OCI-LY3 (cell line): ENCODE data around the gene ARAP1.

ENCODE experiments used
- H2AFZ ChIP-seq: fragments of 200-600, 300-600 bp; shearing (Covaris generic); 2 replicates; pipeline ENCODE4 v1.6.0; 2014; ENCODE audit warnings: antibody characterized with exemption, low read depth, low read length
- H3K27ac ChIP-seq: fragments of 200-600, 300-600 bp; sonication (generic); 2 replicates; pipeline ENCODE4 v1.5.1; 2014; ENCODE audit warnings: mild to moderate bottlenecking, low read length, moderate library complexity, mixed read lengths
- H3K27me3 ChIP-seq: fragments of 200-600, 300-600 bp; sonication (generic); 2 replicates; pipeline ENCODE4 v1.6.1; 2014; ENCODE audit warnings: low read depth, low read length, mixed read lengths
- H3K36me3 ChIP-seq: fragments of 200-600, 300-600 bp; sonication (generic); replicated peaks from 2 replicates; pipeline ENCODE3; 2014; ENCODE audit warnings: low read depth, low read length, mixed read lengths
- H3K4me1 ChIP-seq: fragments of 300-600, 200-600 bp; sonication (generic); 2 replicates; pipeline ENCODE4 v1.6.1; 2014; ENCODE audit warnings: low read length, mixed read lengths
- H3K4me2 ChIP-seq: fragments of 200-600, 300-600 bp; sonication (generic); 2 replicates; pipeline ENCODE4 v1.6.1; 2014; ENCODE audit warnings: low read length, mixed read lengths
- H3K4me3 ChIP-seq: fragments of 300-600, 200-600 bp; sonication (generic); 2 replicates; pipeline ENCODE4 v1.5.1; 2014; ENCODE audit warnings: antibody characterized with exemption, mild to moderate bottlenecking, low read length, moderate library complexity
- H3K79me2 ChIP-seq: fragments of 300-600, 200-600 bp; shearing (Covaris generic); 2 replicates; pipeline ENCODE4 v1.6.1; 2014; ENCODE audit warnings: mild to moderate bottlenecking, low read length, mixed read lengths
- H3K9ac ChIP-seq: fragments of 300-600, 200-600 bp; shearing (Covaris generic); 2 replicates; pipeline ENCODE4 v1.6.0; 2014; ENCODE audit warnings: mild to moderate bottlenecking, low read length, moderate library complexity
- H3K9me3 ChIP-seq: fragments of 200-600, 300-600 bp; shearing (Covaris generic); 2 replicates; pipeline ENCODE4 v1.6.1; 2014; ENCODE audit warnings: low read length, mixed read lengths; ENCODE audit not compliant: insufficient read depth
- H4K20me1 ChIP-seq: fragments of 200-600, 300-600 bp; sonication (generic); 2 replicates; pipeline ENCODE4 v1.6.1; 2016; ENCODE audit warnings: low read length, mixed read lengths; ENCODE audit not compliant: insufficient read depth
- EZH2phosphoT487 ChIP-seq: fragments of 200-600 bp; shearing (Covaris generic); IDR thresholded peaks from 2 replicates; pipeline ENCODE4 v1.6.1; 2018; ENCODE audit warnings: antibody characterized with exemption, mixed run types, low read depth
- TF ChIP-seq, protein P1 (sequence below): fragments of 200-600, 300-600 bp; sonication (generic); IDR thresholded peaks from 2 replicates; pipeline ENCODE4 v1.5.1; 2014; ENCODE audit warnings: antibody characterized with exemption, low read length, low read depth

The ARAP1 gene

DNA sequence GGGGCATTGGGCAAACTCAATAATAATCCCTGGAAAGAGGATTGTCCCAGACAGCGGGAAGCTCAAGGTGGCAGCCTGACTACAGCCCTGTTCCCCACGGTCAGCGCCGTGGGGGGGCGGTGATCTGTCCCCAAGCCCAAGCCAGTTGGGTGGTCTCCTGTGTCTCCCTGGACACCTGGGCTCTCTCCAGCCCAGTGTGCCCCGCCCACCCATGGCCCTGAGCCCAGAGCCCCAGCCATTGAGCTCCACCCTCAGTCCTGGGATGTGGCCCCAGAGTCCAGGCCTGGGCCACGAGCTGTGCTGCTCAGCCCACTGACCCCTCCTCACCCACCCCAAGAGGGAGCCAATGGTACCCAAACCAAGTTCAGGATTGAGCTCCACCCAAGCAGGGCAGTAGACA, 50.1 kb downstream of the ARAP1 start:
- H3K4me1 ChIP-seq: peaks cover 23% of the 10 kb centered on the region
- no peak overlapping the region for H3K27ac ChIP-seq
- H4K20me1 ChIP-seq: peaks cover 48% of the 10 kb centered on the region
- H3K27me3 ChIP-seq: no peaks in the 10 kb centered on the region
- H3K79me2 ChIP-seq: no peaks in the 10 kb centered on the region
- H3K9ac ChIP-seq: no peak overlapping the region
- H3K4me3 ChIP-seq: no peak overlapping the region
- no peak overlapping the region for H3K4me2 ChIP-seq
- H2AFZ ChIP-seq: no peak overlapping the region
- H3K36me3 ChIP-seq: peaks cover 75% of the 10 kb centered on the region
- H3K9me3 ChIP-seq: no peaks in the 10 kb centered on the region
- TF ChIP-seq EZH2phosphoT487: no peak
- TF ChIP-seq, protein P1, sequence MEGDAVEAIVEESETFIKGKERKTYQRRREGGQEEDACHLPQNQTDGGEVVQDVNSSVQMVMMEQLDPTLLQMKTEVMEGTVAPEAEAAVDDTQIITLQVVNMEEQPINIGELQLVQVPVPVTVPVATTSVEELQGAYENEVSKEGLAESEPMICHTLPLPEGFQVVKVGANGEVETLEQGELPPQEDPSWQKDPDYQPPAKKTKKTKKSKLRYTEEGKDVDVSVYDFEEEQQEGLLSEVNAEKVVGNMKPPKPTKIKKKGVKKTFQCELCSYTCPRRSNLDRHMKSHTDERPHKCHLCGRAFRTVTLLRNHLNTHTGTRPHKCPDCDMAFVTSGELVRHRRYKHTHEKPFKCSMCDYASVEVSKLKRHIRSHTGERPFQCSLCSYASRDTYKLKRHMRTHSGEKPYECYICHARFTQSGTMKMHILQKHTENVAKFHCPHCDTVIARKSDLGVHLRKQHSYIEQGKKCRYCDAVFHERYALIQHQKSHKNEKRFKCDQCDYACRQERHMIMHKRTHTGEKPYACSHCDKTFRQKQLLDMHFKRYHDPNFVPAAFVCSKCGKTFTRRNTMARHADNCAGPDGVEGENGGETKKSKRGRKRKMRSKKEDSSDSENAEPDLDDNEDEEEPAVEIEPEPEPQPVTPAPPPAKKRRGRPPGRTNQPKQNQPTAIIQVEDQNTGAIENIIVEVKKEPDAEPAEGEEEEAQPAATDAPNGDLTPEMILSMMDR: no peak

DNA sequence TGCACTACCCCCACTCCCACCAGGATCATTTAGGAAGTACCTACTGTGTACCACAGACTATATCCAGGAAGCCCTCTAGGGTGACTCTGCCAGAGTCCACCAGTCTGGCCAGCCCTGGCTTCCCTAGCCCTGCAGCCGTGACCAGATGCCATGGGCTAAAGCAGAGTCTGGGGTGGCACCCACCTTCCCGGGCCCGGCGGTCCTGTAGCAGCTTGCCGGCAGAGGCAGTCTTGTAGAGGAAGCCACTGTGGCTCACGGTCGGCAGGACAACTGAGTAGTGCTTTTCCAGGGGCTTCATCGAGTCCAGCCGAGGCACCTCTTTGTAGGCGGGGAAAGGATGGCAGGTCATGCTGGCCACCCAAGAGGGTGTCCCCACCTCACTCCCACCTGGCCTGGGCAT, 50.7 kb downstream of the ARAP1 start:
- Histone ChIP-seq H3K36me3 (peaks cover 73% of the 10 kb centered on the region), H3K4me1 (peaks cover 23% of the 10 kb centered on the region), H3K27ac (no peak overlapping the region), H2AFZ (no peak overlapping the region), H3K9me3 (no peaks in the 10 kb centered on the region), H3K79me2 (no peaks in the 10 kb centered on the region), H4K20me1 (peaks cover 47% of the 10 kb centered on the region), H3K4me3 (no peak overlapping the region), H3K9ac (no peak overlapping the region), H3K27me3 (no peaks in the 10 kb centered on the region), H3K4me2 (peak overlapping the region; percentile 22; the same call in 1 of the 2 replicates)
- TF ChIP-seq, protein P1: no peak
- TF ChIP-seq EZH2phosphoT487: no peak

DNA sequence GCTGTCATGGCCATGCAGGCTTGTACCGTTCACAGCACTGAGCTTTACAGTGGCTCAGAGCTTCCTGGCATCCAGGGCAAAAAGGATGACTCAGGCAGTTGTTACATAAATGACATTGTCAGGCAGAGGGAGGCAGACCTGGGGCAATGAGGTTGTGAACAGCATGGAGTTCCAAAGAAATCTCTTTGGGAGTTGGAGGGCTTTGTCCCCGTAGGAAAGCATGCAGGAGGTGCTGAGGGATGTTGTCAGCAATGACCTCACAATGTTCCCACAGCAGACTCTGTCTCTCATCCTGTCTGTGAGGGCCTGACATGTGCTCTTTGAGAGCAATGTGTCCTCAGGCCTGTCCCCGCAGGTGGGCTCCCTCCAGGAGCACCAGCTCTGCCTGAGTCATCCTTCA, 52.1 kb downstream of the ARAP1 start:
- no peak overlapping the region for H3K9ac ChIP-seq
- H3K27ac ChIP-seq: no peak overlapping the region
- peaks cover 18% of the 10 kb centered on the region for H3K4me1 ChIP-seq
- no peak overlapping the region for H3K4me3 ChIP-seq
- no peak overlapping the region for H2AFZ ChIP-seq
- H3K79me2 ChIP-seq: no peaks in the 10 kb centered on the region
- H3K4me2 ChIP-seq: no peak overlapping the region
- peaks cover 36% of the 10 kb centered on the region for H4K20me1 ChIP-seq
- TF ChIP-seq, protein P1: no peak
- TF ChIP-seq EZH2phosphoT487: no peak
- peaks cover 69% of the 10 kb centered on the region for H3K36me3 ChIP-seq
- H3K27me3 ChIP-seq: no peaks in the 10 kb centered on the region
- H3K9me3 ChIP-seq: no peaks in the 10 kb centered on the region

DNA sequence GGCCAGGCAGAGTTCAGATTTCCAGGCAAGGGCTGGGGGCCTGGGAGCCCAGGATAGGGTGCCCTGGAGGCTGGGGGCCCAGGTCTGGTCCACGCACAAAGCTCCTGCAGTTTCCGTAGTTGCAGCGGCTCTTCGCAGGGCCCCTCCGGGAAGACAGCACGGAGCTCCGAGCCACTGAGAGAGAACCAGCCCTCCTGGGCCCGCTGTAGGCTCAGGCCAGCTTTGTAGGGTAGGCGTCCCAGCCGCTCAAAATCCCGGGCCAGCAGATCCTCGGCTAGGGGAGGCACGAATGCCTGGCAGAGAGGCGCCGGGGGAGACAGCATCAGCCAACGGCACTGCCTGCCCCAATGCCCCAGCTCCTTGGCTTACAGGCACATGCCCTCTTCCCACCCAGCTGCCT, 54.4 kb downstream of the ARAP1 start:
- H3K36me3 ChIP-seq: peaks cover 83% of the 10 kb centered on the region
- no peak overlapping the region for H3K4me3 ChIP-seq
- H3K27ac ChIP-seq: no peak overlapping the region
- H2AFZ ChIP-seq: no peak overlapping the region
- H3K9me3 ChIP-seq: no peaks in the 10 kb centered on the region
- H3K9ac ChIP-seq: no peak overlapping the region
- H3K4me1 ChIP-seq: peaks cover 13% of the 10 kb centered on the region
- TF ChIP-seq, protein P1: no peak
- TF ChIP-seq EZH2phosphoT487: no peak
- no peak overlapping the region for H3K4me2 ChIP-seq
- peaks cover 38% of the 10 kb centered on the region for H4K20me1 ChIP-seq
- no peaks in the 10 kb centered on the region for H3K79me2 ChIP-seq
- no peaks in the 10 kb centered on the region for H3K27me3 ChIP-seq
